Measurements from ENCODE around the gene FHAD1.
"Not testable (repeated sequence)": the region's sequence is repeated elsewhere in the genome, so short reads cannot be mapped to it uniquely, and the experiment has no call there.

FHAD1 gene

GRCh38 chr1:15425521-15425920 is 178.5 kb downstream of the FHAD1 start:
- FAIRE-seq, result no peak

GRCh38 chr1:15425958-15426357 is 178.9 kb downstream of the FHAD1 start:
- FAIRE-seq, result no peak

DNA sequence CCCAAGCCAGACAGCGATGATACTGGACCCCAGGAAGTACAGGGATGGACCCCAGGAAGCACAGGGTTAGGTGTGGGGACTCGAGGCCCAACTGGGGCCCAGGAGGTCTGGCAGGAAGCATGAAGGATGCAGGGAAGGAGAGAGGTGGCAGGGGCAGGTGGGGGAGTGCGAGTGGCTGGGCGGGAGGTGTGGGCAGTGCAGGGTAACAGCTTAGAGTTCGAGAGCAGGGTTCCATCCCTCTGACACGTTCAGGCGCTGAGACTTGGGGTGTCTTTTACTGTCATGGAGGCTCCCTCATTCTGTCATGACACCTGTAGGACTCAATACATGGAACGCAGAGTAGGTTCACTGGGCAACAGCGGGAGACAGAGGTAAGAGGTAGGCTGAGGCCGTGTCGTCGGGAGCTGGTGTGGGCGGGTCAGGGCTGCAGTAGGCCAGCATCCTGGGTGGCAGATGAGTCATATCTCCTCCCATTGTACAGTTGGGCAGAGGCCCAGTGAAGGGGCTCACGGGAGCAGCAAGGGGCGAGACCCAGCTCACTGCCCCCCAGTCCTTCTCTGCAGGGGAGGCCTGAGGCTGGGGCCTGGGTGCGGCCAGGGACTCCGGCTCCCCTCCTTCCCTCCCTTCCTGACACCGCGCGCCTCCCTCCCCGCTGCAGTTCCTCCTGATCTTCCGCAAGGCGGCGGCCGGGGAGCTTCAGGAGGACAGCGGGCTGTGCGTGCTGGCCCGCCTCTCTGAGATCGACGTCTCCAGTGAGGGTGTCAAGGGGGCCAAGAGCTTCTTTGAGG is 179.7 kb downstream of the FHAD1 start:
- no peak for FAIRE-seq

DNA sequence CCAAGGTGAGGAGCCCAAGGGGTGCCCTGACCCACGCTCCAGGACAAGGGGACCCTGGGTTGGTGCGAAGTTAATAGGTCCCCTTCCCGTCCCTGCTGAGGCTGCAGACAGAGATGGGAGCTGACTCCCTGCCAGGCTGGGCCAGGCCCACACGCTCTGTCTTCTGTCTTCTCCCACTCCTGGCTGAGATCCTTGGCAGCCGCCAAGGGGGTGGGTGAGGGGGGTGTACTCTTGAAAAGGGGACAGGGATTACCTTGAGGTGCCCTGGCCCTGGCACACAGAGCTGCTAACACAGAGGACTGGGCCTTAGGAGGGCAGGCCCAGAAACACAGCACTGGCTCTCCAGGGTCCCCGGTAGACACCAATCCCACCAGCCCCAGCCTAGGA is 180.2 kb downstream of the FHAD1 start:
- no peak for FAIRE-seq

DNA sequence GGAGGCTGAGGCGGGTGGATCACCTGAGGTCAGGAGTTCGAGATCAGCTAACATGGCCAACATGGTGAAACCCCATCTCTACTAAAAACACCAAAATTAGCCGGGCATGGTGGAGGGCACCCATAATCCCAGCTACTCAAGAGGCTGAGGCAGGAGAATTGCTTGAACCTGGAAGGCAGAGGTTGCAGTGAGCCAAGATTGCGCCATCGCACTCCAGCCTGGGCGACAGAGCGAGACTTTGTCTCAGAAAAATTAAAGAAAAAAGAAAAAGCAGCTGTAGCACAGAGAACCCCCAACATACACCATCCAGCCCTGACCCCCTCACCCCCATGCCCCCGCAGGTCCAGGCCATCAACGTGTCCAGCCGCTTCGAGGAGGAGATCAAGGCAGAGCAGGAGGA is 181.2 kb downstream of the FHAD1 start:
- FAIRE-seq, result not testable (repeated sequence)

GRCh38 chr1:15428815-15429435 is 181.9 kb downstream of the FHAD1 start:
- no peak for FAIRE-seq

DNA sequence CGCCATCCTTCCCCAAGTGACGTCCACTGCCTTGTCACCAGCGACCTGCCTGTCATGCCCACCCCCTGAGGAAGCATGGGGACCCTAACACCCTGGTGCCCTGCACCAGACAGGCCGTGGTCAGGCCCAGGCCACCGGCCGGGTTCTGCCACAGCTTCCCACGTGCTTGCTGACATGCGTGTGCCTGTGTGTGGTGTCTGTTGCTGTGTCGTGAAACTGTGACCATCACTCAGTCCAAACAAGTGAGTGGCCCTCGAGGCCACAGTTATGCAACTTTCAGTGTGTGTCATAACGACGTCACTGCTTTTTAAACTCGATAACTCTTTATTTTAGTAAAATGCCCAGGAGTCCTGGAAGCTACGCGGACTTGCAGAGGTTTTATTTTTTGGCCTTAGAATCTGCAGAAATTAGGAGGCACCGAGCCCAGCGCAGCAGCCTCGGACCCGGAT is 182.7 kb downstream of the FHAD1 start:
- FAIRE-seq, result no peak

DNA sequence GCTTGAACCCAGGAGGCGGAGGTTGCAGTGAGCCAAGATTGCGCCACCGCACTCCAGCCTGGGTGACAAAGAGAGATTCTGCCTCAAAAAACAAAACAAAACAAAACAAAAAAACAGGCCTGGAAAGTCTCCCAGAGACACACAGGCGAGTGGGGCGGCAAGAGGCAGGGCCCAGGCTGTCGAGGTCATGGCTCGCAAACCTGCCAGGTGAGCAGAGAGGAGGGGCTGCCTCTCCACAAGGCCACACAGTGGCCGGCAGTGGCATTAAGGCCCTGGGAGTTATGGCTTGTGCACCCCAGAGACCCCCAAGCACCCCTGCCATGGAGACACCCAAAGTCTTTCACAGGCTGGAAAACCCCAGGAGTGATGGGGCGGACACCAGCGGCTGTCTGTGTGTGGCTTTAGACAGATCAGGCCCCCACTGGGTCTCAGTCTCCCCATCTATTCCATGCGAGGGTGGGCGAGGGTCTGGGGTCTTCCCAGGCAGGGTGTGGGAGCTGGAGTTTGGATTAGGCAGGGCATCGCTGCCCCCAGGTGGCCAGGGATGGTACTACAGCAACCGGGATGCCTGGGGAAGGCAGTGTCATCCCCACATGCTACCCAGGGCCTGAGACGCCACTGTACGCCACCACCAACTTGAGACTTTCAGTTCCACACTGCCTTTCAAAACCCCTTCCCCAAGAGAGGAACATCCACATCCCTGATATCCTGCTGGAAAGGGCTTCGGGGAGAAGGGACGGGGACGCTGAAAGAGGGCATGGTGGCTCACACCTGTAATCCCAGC is 184.0 kb downstream of the FHAD1 start:
- no peak for FAIRE-seq

GRCh38 chr1:15431571-15431948 is 184.5 kb downstream of the FHAD1 start:
- FAIRE-seq, result no peak

DNA sequence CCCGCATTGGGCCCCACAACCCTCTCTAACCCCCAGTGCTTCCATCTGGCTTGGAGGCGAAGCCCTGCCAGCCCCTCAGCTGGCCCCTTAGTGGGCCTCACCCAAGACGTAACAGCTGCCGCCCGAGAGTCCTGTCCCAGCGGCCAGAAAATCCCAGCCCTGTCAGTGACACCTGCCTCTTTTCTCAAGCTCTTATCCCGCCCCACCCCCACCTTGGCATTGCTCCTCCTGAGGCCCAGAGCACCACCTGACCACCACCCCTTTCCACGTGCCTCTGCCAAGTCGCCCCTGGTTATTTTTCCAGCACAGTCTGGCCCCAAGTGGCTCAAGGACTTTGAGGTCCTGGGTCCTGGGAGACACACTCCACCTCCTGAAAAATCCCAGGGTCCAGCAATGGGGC is 185.3 kb downstream of the FHAD1 start:
- no peak for FAIRE-seq

DNA sequence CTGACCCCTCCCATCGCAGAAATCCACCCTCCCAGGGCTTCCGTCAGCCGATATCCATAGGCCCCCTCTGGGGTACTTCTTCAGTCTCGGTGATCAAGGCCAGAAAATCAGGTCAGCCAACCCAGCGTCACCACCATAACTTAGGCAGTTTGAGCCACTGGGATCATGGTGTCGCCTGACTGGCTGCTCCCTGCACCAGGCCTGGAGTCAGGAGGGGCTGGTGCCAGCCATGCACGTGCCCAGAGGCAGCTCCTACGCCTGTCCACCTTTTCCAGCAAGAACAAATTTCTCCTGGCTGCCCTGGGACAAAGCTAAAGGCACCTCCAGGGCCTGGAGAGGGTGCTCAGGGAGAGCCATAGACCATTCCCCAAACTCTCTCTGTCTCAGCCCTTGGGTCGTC is 186.4 kb downstream of the FHAD1 start:
- no peak for FAIRE-seq

- FAIRE-seq, result not testable (repeated sequence)
Observed at GRCh38 chr1:15434739-15435138, 187.7 kb downstream of the FHAD1 start.

- FAIRE-seq, result no peak
Observed at GRCh38 chr1:15435239-15436077, 188.4 kb downstream of the FHAD1 start.

DNA sequence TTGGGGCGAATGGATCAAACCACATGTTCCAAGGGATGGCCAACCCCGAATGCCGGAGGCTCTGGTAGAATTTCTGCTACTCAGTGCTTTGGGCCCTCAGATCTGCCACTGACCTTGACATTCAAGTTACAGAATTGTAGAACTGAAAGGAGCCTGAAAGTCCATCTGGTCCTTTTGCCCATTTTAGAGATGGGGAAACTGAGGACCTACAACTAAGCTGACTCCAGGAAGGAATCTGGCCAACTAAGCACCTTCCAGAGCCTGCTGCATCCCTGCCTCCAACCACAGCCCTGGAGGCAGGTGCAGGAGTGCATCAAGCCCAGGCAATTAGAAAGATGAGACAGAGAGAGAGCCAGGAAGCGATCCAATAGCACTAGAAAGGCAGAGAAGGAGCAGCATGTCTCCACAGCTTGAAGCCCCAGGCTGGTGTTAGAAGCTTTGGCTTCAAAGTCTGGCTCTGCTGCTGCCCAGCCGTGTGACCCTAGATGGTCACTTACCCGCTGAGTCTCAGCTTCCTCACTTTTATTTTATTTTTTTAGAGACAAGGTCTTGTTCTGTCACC is 189.9 kb downstream of the FHAD1 start:
- no peak for FAIRE-seq

DNA sequence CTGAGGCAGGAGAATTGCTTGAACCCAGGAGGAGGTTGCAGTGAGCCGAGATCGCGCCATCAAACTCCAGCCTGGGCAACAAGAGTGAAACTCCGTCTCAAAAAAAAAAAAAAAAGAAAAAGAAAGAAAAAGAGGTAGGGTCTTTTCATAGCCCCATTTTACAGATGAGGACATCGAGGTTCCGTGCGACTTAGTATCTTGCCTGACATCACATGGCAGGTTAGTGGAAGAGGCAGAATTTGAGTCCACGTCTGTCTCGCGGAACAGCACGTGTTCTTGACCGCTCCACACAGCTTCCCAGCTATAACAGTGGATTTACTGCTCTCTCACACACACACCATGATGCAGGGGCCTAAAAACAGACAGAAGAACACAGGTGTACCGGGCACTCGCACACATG is 192.3 kb downstream of the FHAD1 start:
- no peak for FAIRE-seq

- no peak for FAIRE-seq
Observed at GRCh38 chr1:15440357-15440756, 193.3 kb downstream of the FHAD1 start.

DNA sequence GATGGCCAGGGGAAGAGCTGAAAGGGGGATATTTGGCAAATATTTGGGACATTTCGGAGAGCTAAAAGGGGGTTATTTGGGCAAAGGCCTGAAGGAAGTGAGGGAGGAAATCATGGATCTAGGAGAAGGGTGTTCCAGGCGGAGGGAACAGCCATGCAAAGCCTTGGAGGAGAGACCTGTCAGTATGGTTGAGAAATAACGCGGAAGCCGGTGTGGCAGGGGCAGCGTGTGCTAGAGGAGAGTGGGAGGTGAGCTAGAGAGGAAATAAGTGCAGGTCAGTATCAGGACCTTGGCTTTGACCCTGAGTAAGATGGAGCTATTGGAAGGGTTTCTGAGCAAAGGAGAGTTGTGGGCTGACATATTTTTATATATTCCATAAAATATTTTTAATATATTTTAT is 194.2 kb downstream of the FHAD1 start:
- no peak for FAIRE-seq

GRCh38 chr1:15442119-15442518 is 195.1 kb downstream of the FHAD1 start:
- no peak for FAIRE-seq

- no peak for FAIRE-seq
Observed at GRCh38 chr1:15442759-15443158, 195.7 kb downstream of the FHAD1 start.

- no peak for FAIRE-seq
Observed at GRCh38 chr1:15443281-15443680, 196.3 kb downstream of the FHAD1 start.

DNA sequence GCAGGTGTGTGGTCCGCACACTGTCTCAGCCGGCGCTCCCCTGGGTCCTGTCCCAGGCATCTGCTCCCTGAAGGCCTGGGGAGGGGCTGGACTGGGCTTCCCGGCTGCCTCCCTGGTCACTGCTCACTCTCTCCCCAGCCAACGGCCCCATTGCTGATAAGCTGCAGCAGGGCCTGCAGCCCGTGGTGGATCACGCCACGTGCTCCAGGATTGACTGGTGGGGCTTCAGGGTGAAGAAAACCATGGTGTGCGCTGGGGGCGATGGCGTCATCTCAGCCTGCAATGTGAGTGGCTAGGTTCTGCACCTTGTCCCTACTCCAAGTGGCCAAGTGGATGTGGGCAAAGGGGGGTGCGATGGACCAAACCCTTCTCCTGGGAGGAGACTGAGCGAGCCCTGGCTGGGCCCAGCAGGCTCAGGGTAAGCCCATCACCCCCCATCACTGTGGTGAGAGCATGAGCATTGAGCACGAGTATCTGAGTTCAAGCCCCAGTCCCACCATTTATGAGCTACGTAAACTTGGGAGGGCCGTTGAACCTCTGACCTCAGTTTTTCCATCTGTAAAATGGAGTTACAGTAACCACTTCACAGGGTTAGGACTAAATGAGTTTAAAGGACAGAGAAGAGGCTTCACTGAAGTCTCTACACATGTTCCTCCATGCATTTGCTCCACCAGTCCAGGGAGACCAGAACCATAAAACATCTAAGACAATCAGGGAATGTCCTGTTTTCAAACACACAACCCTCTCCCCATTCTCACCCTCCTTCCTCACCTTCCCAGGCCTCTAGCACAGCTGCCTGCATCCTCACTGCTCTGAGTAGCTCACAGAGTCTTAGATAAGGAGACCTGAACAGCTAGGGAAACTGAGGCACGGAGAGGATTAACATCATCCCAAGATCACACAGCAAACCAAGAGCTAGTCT is 197.7 kb downstream of the FHAD1 start:
- FAIRE-seq, result no peak

Measured in TTC549 (cell line).